Activated CD8-positive, alpha-beta memory T cell treated with anti-CD3 and anti-CD28 coated beads for 4 hours (primary cell): ENCODE results near the gene RGS6.

Experiments
- DNase-seq, 2 donors: peaks; one replicate each; pipeline ENCODE4 v3.0.0-alpha.2; 2020; ENCODE audit warnings: low read depth in 2 of 2

RGS6 gene

DNA sequence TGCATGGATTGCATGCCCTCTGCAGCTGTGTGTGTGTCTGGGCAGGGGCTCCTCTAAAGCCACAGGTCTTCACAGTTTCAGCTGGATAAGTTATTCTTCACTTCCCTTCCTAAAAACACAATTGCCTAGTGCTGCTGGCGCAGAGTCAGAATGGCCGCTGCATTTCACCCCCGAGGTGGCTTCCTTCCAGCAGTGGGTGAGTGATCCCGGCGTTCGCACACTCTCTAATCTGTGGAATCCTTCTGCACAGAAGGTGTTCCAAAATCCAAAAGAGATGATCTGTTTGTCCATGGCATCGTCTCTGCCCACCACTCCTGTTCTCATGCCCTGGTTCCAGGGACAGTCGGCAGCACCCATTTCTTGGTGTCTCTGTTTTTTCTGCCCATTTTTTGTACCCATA lies 620.9 kb downstream of the RGS6 start:
- DNase-seq = no peak

- no peak for DNase-seq
These were observed 621.4 kb downstream of the RGS6 start for GRCh38 chr14:72553656-72554055.

DNA sequence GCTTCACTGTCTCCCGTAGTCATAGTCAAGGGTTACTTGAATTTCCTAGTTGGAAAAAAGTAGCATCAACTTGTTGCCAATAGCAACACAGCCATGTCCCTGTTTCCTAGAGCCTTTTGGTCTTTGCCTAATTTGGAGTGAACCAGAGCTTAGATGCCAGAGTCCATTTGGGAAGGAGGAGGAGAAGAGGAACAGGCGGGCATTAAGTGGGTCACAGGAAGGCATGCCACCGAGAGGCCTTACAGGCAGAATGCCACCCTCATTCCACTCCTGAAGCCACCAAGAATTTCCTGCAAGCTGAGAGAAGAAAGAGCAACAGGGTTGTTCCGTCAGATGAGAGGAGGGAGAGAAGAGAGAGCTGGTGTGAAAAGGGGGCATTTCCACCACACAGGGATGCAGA lies 622.2 kb downstream of the RGS6 start:
- no peak for DNase-seq

GRCh38 chr14:72554994-72555608 lies 622.9 kb downstream of the RGS6 start:
- no peak for DNase-seq

- no peak for DNase-seq
These were observed 623.4 kb downstream of the RGS6 start for GRCh38 chr14:72555609-72556000.

DNA sequence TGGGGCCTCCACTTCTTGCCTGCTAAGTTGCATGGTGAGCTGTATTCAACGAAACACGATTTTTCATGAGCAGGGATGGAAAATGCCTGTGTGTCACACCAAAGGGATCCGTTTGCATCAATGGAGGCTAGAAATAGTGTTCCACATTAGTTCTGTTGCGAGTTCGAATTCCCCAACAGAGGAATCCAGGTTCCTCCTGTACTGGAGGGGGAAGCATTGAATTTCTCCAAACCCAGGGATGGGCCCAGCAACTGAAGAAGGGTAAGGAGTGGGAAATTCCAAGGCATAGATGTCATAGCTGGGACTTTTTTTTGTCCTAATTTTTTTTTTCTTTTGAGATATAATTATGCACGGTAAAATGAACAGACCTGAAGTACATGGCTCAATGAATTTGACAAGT lies 625.4 kb downstream of the RGS6 start:
- no peak for DNase-seq

- DNase-seq = no peak
These were observed 626.5 kb downstream of the RGS6 start for GRCh38 chr14:72558721-72559120.

DNA sequence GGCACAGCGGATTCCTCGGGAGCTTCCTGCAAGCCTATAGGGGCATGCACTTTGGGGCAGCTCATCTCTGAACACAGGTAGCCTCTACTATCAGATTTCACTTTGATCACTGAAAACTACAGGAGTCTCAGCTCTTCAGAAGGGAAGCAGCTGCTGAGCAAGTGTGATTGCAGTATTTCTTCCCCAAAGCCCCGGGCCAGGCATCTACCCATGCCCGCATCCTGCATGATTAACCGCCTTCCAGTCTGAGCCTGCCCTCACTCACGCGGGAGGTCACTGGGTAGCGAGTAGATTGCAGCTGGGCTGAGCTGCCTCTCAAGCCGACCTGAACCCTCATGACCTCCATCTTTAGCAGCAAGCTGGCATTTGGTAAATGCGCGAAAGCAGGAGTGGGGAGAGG lies 627.0 kb downstream of the RGS6 start:
- no peak for DNase-seq

GRCh38 chr14:72559669-72560255 lies 627.5 kb downstream of the RGS6 start:
- DNase-seq = no peak

DNA sequence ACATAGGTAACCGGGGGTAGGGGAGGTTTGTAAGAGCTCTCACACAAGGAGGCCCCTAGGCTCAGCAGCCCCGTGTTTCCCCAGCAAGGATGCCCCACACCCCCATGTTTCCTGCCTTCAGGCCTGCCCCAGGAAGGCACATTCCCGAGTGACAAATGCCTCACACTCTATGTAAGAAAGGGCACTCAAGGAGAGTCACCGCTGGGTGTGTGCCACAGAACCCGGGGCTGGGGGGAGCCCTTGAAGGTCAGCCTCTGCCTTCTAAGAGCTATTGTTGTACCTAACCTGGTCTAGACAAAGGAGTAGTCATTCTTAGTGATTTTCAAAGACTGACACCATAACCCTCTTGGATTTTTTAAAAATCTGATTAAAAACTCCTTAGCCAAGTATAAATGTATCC lies 628.1 kb downstream of the RGS6 start:
- DNase-seq = no peak

- no peak for DNase-seq
These were observed 628.8 kb downstream of the RGS6 start for GRCh38 chr14:72560889-72561493.

- DNase-seq = no peak
These were observed 630.1 kb downstream of the RGS6 start for GRCh38 chr14:72562300-72562699.

DNA sequence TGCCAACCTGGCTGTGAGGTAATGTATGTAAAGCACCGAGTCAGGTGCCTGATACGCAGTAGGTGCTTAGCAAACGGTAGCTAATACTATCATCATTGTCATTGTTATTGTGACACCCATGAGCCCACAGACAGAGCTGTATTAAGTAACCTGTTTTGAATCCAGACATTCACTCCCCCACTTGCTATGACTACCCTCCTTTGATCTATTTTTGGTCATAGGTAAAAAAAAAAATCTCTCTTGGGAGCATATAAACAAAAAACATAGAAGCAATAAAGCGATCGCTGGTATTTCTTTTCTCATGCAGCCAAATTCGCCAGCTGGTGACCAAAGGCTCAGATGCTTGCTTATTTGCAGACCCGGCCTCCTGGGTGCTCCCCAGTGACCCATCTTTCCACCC lies 631.4 kb downstream of the RGS6 start:
- no peak for DNase-seq

DNA sequence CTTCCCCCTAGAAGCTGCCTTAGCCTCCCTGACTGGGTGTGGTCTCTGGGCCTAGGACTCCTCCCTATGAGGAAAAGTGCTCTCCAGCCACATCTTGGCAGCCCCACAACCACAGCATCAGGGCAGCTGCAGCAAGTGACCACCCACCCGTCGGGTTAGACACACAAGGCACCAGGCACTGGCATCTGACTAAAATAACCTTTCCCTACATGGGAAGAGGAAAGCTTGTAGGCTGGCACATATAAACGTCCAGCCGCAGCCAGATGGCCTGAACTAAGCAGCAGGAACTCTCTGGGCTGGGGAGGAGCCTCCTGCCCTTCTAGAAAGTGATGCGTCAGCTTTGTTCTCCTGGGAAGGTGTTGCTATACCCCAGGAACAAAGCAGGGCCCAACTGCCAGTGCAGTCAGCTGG lies 632.9 kb downstream of the RGS6 start:
- no peak for DNase-seq

DNA sequence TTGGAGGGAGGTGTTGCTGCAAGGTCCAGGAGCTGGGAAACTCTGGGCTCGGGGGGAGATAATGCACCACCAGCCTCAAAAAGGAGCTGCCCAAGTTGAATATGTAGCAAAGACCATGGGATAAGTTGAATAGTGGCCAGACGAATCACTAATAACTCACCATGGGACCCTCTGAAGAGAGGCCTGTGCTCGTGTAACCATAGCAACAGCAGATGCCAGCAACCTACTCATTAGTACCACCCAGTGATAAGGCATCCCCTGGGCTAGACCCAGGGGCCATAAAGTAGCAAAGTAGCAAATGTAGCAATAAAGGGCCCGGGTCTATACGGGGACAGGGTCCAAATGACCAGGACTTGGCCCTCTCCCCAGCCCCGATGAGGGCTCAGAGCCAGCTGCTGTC lies 633.7 kb downstream of the RGS6 start:
- DNase-seq = no peak

- no peak for DNase-seq
These were observed 635.0 kb downstream of the RGS6 start for GRCh38 chr14:72567226-72567625.

DNA sequence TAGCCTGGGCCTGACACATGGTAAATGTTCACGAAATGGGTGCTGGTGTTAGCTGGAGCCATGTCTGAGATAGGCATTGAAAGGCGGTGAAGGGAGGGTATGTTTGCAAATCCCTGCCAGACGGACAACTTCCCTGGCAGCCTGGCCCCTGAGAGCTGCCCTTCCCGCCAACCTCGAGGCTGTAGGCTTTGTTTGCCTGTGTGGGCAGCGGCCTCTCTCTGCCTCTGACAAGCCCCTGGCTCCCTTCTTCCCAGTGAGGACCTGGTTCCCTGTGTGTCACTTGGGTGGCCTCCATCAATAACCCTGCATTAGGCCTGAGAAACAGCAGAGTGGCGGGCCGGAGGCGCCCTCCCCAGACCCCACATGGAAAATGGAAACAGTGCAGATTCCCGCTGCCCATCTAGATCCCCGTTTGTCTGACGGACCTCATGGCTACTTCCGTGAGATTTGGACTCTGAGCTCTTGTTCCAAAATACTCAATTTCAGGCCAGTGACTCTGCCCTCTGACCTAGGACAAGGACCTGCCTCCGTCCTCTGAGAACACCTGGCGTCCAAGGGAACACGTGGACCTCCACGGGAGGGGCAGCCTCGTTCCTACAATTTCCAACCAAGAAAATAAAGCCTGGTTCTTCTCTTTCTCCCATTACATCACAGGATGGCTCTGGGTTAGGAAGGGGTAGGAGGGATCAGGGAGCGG lies 636.2 kb downstream of the RGS6 start:
- no peak for DNase-seq

DNA sequence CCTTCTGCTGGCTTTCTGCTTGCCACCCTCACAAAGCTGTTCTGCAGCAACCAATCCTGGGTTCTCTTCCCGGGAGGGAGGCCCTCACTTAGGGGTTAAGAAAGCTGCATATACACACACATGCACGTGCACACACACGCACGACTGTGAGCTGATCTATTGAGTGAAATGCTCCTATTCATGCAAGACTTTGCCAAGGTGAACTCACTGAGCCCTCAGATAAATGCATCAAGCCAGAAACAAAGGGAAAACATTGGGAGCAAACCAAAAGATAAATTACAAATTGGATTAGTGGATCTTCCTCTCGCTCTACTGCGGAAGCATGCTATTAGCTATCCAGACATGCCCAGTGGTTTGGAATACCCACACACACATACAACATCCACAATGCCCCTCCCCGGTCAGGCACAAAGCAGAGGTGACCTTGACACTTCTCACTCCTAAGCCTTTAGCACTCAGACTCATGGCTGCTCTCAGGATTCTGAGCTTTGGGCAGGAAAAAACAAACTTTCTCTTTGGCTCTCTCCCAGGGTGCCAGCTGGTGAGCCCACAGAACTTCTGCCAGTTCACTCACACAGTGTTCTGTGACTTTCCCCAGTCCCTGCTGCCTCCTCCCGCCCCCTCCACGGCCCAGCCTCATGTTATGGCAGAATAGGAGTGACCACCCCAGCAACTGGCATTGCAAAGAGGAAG lies 641.6 kb downstream of the RGS6 start:
- DNase-seq = no peak

DNA sequence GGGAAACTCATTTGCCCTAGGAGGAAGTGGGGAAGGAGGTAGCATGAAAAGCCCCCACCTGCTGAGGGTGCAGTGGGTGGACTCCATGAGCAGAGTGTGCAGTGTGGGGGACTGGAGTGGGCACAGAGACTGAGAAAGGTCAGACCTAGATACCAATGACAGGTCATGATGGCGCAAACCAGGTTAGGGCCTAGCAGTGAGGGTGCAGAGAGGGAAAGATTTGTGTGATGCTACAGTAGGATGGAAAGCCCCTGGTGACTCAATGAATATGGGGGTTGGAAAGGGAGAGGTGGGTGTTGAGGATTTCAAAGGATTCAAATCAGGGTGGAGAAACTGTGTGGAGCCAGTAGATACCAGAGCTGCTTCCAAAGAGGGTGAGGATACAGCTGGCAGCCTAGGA lies 642.5 kb downstream of the RGS6 start:
- no peak for DNase-seq

DNA sequence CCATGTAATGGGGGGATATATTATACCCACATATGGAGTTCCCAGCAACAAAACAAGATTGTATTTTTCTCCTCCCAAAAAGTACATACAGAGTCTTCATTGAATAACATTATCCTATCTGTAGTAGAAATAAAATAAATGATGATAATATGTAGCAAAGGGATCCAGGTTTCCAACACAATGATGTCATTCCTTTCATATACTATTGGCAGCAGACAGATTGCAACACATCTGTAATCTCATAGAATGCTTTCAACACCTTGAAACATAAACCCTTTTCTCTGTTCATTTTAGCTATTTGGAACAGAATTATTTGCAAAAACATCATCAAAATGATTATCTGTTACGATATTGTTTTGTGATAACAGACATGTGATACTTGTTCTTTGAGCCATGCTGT lies 644.0 kb downstream of the RGS6 start:
- no peak for DNase-seq

DNA sequence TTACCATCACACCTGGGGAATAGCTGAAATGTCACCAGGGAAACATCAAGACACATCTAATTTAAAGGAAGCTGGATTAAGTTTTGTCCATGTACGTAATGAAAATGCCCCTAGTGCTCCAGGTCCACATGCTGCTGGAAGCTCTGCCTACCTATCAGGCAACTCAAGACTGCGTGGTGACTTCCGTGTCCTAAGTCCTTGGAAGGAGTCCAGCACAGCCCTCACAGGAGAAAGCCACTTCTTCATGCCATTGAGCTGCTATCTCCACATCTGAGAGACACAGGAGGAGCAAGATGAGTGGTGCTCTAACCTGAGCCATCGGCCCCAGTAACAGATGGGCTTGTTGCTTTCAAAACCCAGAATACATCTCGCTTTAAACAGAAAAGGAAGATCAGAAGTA lies 645.3 kb downstream of the RGS6 start:
- DNase-seq = no peak

DNA sequence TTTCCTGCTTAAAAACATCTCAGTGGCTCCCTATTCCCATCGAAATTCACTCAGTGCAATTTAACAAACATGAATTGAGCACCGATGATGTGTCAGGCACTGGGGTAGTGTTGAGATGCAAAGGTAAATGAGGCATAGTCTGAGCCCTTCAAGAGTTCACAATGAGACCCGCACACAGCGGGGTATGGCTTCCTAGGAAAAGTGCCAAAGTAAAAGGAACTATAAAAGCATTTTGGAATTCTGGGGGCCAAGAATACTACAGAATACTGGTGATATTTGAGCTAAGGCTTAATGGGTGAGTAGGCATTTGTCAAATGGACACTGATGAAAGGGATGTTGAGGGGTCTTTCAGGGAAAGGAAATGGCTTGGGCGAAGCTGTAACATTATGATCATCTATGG lies 646.3 kb downstream of the RGS6 start:
- DNase-seq = no peak

GRCh38 chr14:72582582-72582981 lies 650.4 kb downstream of the RGS6 start:
- DNase-seq = no peak
